Measurements from ENCODE around the gene NELL1.

GRCh38 chr11:21489416-21490115 is 820.2 kb downstream of the NELL1 start:
- TF ChIP-seq CTCF (IDR thresholded peaks at IDR 0.05), result no peak
- no peak for TF ChIP-seq POLR2A (IDR thresholded peaks at IDR 0.05)
